Measurements from ENCODE around the gene DHODH.

The DHODH gene

DNA sequence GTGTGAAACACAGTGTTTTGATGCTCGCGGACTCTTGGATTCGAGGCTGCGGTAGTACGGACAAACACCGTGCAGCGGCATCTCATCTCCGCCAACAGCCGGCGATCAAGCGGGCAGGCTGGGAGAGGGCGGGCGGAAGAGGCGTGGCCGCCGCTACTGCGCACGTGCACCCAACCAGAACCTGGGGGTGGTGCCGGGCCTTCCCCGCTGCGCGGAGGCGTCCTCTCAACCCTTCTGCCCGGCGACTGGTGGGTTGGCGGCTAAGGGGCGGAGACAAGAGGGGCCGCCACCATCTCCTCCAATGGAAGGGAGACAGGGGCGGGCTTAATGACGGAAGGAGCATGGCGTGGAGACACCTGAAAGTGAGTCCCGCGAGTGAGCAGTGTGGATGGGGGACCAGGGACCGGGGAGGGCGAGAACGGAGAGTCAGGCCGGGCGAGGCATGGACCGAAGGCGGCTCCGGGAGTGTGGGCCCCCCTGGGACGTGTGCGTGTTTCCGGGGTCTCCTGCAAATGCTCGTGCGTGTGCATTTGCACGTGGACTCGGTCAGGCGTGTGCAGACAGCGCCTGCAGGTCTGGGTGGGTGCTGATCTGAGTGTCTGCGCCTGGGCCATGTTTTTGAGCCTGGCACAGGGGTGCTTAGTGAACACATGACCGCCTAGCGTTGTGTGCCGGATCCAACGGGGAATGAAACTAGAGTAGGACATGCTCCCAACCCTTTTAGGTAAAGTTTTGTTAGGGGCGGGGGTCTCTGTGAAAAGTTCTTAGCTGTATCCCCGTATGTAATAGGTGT is at the start of gene DHODH:
Gene DHODH (plus strand): TSS at position 321 of the 793 bp plus-strand sequence. CDS start 21 bp downstream, at position 342.
- TF ChIP-seq, protein P1, sequence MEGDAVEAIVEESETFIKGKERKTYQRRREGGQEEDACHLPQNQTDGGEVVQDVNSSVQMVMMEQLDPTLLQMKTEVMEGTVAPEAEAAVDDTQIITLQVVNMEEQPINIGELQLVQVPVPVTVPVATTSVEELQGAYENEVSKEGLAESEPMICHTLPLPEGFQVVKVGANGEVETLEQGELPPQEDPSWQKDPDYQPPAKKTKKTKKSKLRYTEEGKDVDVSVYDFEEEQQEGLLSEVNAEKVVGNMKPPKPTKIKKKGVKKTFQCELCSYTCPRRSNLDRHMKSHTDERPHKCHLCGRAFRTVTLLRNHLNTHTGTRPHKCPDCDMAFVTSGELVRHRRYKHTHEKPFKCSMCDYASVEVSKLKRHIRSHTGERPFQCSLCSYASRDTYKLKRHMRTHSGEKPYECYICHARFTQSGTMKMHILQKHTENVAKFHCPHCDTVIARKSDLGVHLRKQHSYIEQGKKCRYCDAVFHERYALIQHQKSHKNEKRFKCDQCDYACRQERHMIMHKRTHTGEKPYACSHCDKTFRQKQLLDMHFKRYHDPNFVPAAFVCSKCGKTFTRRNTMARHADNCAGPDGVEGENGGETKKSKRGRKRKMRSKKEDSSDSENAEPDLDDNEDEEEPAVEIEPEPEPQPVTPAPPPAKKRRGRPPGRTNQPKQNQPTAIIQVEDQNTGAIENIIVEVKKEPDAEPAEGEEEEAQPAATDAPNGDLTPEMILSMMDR (conservative IDR thresholded peaks at IDR 0.05; ENCODE audit: low read length), result no peak
- peak; percentile 97 for DNase-seq (ENCODE audit: low read depth)
- peak within 1 kb of the TSS; percentile 97 for H3K4me3 ChIP-seq (ENCODE audit: low read length)

DNA sequence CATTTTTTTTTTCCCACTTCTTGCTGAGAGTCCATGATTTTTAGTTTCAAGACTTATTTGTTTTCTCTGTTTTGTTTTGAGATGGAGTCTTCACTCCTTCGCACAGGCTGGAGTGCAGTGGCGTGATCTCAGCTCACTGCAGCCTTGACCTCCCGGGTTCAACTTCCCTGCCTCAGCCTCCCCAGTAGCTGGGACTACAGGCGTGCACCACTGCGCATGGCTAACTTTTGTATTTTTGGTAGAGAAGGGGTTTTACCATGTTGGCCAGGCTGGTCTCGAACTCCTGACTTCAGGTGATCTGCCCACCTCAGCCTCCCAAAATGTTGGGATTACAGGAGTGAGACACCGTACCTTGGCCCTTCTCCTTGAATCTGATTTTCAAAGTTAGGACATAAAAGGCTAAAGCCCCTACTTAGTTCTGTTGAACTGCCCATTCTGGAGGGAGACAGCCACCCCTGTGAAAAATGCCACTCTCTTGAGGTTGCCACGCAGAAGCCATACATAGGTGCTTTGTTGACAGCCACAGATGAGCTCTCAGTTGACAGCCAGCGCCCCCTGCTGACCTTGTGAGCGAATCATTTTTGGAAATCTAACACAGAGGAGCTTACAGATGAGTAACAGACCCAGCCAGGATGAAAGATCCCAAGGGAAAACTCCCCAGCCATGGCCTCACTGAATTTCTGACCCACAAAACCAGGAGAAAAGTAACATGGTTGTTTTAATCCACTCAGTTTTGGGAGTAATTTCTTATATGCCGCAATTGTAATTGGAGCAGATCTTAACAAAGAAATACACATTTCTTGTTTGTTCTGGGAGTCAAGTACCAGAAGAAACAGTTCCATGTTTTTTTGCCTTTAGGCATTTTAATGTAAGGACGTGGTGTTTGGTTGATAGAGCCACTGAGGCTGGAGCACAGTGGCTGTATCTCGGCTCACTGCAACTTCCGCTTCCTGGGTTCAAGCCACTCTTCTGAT is 47.2 kb upstream of the DHODH start:
- DNase-seq (ENCODE audit: low read depth), result peak; percentile 89
- no peak overlapping the region for H3K4me3 ChIP-seq (ENCODE audit: low read length)
- TF ChIP-seq, protein P1 (conservative IDR thresholded peaks at IDR 0.05; ENCODE audit: low read length), result peak; percentile 89

DNA sequence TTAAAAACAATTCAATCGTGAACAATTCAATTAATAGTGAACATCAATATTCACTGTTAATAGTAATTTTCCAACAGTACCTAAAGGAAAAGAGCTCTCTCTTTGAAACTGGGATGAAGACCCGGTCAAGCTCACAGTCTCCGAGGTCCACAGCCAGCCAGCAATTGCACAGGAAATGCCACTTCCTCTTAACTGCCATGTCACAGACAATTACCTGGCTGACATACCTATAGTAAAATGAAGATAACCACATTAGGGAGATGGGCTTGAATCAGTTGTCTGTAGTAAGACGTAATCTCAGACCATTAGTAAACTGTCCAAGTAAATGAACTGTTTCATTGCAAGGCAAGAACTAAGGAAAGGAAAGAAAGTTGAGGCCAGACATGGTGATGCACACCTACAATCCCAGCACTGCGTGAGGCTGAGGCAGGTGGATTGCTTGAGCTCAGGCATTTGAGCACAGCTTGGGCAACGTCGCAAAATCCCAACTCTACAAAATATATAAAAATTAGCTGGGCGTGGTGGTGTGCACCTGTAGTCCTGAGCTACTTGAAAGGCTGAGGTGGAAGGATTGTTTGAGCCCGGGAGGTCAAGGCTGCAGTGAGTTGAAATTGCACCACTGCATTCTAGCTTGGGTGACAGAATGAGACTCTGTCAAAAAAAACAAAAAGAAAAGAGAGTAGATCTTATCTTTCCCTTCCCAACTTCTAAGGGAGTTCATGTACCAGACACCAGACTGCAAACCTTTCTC is 45.2 kb upstream of the DHODH start:
- TF ChIP-seq, protein P1 (conservative IDR thresholded peaks at IDR 0.05; ENCODE audit: low read length), result no peak
- no peak overlapping the region for H3K4me3 ChIP-seq (ENCODE audit: low read length)

DNA sequence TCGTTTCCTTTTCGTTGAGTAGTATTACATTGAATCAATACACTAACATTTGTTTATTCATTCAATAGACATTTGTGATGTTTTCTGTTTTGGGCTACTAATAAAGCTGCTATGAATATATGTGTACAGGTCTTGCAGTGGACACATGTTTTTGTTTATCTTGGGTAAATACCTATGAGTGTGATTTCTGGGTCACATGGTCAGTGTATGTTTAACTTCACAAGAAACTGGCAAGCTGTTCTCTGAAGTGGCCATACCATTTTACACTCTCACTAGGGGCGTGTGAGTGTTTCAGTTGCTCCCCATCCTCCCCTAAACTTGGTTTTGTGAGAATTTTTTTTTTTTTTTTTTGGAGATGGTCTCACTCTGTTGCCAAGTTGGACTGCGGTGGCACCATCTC is 43.3 kb upstream of the DHODH start:
- DNase-seq (ENCODE audit: low read depth), result no peak
- H3K4me3 ChIP-seq (ENCODE audit: low read length), result no peak overlapping the region
- TF ChIP-seq, protein P1 (conservative IDR thresholded peaks at IDR 0.05; ENCODE audit: low read length), result no peak

More for the DNA sequence above, 45.2 kb upstream of the DHODH start:
- DNase-seq (ENCODE audit: low read depth), result no peak

DNA sequence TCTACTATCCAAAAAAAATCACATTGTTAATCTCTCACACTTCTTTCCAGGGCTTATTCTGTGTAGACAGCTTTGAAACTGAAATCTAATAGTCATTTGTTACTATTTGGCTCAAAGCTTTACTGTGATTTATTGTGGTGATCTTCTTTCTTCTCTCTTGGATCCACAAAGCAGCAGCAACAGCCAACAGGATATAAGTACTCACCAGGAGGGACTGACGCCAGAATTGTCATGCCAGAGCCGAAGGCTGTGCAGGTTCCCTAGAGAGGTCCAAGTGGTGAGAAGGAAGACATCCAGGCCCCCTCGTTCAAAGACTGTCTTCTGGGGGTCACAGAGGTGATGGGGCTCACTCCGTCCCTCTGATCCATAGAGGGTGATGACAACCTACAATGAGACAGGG is 41.6 kb upstream of the DHODH start:
- H3K4me3 ChIP-seq (ENCODE audit: low read length), result no peak overlapping the region
- TF ChIP-seq, protein P1 (conservative IDR thresholded peaks at IDR 0.05; ENCODE audit: low read length), result no peak
- DNase-seq (ENCODE audit: low read depth), result no peak

DNA sequence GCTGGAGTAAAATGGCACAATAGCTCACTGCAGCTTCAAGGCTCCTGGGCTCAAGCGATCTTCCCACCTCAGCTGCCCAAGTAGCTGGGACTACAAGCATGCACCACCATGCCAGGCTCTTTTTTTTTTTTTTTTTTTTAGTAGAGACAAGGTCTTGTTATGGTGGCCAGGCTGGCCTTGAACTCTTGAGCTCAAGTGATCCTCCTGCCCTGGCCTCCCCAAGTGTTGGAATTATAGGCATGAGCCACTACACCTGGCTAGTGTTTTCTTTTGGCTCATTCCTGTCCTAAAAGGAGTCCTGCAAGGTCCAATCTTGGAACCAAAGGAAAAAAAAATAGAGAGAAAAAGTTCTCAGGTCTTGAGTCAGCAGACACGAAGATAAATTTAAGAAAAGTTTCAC is 39.2 kb upstream of the DHODH start:
- DNase-seq (ENCODE audit: low read depth), result no peak
- TF ChIP-seq, protein P1 (conservative IDR thresholded peaks at IDR 0.05; ENCODE audit: low read length), result no peak
- no peak overlapping the region for H3K4me3 ChIP-seq (ENCODE audit: low read length)
